ELR (cell line): ENCODE data around the gene PANK2.
A peak's percentile ranks its signal among the peaks of the same experiment; 100 is the strongest.
"Not testable (repeated sequence)": the region's sequence is repeated elsewhere in the genome, so short reads cannot be mapped to it uniquely, and the experiment has no call there.

Experiments used
- DNase-seq: peaks from one replicate; pipeline ENCODE4 v3.0.0-alpha.2; 2015; ENCODE audit warnings: low read depth

The PANK2 gene

DNA sequence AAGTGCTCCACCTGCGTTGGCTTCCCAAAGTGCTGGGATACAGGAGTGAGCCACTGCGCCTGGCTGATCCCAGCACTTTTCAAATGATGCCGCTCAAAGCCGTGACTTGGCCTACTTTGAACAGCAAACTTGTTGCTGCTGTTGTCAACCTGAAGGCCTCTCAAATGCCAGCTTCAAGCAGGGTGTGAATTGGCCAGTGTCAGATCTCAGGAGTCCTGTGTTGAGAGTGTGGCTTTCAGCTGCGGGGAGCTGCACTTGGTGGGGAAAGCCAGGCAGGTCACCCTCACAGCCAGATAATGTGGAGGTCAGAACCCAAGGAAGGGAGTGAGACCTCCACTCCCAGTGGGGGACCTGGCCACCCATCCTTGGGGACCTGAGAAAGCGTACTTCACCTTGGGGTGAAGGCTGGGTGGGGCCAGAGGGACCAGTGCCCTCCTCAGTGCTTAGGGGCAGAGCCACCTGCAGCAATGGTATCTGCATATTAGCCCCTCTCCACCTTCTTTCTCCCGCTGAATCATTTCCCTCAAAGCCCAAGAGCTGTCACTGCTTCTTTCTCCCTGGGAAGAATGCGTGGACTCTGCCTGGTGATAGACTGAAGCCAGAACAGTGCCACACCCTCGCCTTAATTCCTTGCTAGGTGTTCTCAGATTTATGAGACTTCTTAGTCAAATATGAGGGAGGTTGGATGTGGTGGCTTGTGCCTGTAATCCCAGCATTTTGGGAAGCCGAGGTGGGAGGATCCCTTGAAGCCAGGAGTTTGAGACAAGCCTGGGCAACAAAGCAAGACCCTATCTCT lies 19.1 kb upstream of the PANK2 start:
- DNase-seq, result no peak

DNA sequence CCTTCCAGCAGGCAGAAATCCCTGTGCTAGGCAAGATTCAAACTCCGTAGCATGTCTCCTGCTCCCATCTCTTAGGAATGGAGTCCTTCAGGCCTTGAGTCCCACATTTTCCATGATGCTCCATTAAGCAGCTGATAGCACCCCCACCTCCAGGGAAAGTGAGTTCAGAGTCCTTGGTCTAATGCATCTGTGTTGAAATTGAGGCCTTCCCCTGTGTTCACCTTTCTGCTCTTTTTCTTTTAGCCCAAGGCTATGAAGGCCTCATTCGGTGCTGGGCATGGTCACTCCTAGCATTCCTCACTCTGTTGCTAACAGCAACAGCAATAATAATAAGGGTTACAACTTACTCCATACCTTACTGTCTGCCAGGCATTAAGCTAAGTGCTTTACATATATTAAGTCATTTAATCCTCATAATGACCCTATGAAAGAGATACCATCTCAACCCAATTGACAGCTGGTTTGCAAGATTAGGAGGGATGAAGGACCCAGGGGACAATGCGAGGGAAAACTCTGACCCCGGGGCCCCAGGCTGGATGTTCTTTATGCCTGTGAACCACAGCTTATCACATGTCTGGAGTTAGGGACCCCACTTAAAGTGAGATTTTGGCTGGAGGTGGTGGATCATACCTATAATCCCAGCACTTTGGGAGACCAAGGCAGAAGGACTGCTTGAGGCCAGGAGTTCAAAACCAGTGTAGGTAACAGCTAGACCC lies 17.5 kb upstream of the PANK2 start:
- DNase-seq, result peak; percentile 42

DNA sequence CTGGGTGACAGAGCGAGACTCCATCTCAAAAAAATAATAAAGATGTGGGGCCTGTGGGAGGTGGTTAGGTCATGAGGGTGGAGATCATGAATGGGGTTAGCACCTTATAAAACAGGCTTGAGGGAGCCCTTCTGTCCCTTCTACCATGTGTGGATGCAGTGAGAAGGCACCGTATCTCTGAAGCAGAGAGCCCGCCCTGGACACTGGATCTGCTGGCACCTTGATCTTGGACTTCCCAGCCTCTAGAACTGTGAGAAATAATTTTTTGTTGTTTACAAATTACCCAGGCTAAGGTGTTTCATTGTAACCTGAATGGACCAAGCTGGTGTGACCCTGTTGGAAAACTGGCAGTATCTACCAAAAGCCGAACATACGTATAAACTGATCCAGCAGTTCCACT lies 15.7 kb upstream of the PANK2 start:
- DNase-seq, result no peak

DNA sequence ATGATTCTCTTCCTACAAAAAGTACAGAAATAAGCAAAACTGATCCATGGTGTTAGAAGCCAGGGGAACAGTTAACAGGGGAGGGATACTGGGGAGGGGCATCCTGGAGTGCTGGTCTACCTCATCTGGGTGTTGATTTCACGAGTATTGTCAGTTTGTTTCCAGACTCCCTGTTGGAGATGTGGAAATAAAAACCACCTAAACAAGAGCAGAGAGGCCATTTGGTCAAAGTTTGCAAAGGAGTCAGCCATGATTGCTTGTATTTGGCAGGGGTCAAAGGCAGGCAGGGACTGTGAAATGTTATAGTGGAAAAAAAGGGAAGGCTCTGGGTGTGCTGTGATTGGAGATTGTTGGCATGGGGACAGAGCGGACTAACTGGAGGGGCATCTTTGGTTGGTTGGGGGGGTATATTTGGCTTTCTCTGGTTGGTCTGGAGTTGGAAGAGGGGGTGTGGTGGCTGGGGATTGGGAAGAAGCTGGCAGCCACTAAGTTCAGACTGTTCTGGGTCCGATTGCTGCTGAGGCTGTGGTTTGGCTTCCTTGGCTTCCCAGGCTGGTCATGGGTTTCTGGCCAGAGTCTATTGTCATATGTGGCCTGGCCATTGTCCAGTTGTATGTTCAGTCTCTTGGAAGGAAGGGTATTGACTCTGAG lies 14.9 kb upstream of the PANK2 start:
- no peak for DNase-seq

DNA sequence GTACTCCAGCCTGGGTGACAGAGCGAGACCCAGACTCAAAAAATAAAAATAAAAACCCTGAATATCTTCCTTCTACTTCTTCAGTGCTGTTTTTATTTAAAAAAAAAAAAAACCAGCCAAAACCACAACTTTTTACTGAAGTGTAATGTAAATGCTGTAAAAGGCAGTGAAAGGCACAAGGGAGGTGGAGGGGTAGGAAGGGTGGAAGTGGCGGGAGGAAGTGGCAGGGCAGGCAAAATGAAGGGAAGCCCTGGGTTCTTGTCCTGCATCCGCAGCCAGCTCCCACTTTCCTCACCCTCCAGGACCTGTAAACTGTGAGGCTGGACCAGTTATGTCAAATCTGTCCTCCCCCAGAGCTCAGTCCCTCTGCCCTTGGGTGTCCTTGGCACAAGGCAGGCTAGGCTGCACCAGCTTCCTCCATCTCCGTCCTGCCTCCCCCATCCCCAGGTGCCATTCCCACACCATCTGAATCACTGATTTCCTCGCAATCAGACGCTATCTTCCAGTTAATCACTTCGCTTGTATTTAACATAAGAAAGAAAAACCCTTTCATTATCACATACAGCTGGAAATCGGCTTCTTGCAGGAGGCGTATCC lies 13.7 kb upstream of the PANK2 start:
- no peak for DNase-seq

DNA sequence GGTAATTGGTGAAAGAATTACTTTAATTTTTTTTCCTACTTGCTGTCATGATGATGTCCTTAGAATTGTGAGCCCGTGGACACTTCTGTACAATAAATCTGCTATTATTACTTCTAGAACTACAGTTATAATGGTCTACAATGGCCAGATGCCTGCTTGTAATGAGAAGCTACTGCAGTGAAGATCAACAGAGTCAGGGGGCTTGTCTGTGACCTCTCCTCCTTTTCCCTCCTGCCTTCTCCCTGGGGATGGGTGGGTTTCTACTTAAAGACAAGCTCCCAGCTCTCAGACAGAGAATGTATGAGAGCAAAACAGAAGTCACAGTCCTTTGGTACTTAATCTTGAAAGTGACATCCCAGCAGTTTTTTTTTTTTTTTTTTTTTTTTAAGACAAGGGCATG lies 13.2 kb upstream of the PANK2 start:
- DNase-seq, result no peak

DNA sequence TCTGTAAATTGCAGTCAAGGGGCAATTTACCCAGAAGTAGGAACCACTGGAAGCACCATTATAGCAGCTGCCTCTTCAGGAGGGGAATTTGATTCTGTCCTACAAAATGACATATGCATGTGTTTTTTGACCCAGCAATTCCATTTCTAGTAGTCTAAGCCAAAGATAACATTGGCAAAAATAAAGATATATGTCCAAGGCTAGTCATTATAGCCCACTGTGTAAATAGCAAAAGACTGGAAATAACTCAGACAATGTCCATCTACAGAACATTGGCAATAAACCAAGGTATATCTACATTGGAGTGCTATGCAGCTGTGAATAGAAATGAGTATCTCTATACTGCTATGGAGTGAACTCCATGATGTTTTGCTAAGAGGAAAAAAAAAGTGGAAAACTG lies 12.5 kb upstream of the PANK2 start:
- DNase-seq, result no peak

DNA sequence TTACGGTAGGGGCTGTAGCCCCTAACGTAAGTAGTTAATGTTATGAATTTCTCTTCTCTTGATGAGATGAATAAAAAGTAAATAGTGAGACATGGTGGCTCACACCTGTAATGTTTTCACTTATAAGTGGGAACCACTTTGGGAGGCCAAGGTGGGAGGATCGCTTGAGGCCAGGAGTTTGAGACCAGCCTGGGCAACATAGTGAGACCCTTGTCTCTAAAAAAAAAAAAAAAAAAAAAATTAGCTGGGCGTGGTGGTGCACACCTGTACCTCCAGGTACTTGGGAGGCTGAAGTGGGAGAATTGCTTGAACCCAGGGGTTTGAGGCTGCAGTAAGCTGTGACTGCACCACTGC lies 10.3 kb upstream of the PANK2 start:
- DNase-seq, result not testable (repeated sequence)

DNA sequence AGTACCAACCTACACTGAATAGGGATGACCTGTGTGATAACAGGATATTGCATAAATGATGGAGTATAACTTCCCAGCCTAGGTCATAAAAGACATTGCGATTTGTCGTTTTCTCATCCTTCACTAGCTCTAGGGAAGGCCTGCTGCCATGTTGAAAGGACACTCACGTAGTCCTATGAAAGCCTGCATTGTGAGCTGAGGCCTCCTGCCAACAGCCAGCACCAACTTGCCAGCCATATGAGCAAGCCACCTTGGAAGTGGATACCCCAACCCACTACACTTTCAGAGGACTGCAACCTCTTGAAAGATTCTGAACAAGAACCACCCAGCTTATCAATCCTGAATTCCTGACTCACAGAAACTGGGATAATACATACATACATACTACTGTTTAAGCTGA lies 3.5 kb upstream of the PANK2 start:
- DNase-seq, result no peak

DNA sequence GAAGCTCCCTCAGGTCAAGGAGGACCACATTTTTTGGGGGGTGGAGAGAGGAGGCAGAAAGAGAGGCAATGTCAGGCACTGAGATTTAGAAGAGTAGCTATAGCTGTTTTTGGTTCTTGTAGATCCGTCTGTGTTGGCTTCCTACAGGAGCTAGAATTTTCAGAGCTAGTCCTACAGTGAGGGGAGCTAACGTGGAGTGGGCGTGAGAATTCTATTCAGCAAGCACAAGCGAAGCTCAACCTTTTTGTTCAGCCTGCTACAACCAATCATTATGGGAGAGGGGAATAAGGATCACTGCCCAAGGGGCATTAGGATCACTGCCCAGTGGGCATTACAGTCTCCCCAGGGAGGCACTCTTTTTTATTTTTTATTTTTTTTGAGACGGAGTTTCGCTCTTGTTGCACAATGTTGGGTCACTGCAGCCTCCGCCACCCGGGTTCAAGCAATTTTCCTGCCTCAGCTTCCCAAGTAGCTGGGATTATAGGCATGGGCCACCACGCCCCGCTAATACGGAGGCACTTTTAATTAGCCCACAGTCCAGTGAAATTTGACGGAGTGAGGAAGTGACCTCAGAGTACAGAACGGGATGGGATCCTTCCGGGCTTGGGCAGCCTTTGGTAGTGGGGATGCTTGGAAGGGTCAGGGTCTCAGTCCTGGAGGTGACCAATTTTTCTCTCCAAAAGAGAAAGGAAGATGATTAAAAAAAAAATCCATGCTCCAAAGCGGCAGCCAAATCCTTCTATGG lies 1.1 kb upstream of the PANK2 start:
- DNase-seq, result peak; percentile 62

DNA sequence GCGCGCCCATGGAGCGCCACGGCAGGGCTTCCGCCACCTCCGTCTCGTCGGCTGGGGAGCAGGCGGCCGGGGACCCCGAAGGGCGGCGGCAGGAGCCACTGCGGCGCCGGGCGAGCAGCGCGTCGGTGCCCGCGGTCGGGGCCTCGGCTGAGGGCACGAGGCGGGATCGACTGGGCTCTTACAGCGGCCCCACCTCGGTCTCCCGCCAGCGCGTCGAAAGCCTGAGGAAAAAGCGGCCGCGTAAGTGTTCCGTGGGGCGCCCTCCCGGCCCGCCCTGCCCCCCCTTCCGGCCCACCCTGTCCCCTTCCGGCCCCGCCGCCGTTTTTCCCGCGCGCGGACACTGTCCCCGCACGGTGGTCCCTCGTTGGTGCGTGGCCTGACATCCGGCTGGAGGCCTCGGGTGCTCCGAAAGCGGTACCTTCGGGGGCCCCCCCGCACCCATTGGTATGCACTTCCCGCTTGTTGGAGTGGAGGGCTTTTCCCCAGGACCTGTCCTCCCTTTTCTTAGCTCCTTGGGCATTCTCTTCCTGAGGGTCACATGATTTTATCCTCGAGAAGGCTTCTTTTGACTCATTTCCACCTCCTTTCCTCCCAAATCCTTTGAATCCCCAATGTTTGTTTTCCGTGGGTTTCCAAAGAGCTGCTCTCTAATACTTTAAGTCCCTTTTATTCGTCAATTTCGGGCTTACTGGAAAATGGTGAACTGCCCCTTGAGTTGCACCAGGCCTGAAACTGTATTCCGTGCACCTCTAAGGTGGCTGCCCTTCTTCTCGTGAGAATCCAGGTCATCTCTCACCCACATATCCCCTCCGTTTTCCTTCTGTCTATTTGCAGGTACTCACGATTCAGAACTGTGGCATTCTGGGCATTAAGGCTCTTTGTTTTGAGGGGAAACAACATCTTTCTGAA lies 556 bp downstream of the PANK2 start:
- DNase-seq, result peak; percentile 51

DNA sequence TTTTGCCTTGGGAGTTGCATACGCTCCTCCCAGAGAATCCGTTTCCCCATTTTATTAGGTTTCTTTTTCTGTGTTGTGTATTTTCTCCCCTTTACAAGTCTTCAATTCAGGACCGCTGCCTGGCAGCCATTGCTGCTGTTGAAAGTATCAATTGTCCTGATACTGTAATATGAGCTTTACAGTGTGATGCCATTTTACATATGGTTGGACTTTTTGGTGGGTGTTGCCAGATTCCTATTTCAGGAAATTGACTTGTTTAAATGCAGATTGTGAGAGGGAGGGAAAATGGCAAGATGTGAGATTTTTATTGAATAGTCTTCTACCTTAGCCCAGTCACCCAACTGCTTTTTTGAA lies 1.2 kb downstream of the PANK2 start:
- peak; percentile 47 for DNase-seq

DNA sequence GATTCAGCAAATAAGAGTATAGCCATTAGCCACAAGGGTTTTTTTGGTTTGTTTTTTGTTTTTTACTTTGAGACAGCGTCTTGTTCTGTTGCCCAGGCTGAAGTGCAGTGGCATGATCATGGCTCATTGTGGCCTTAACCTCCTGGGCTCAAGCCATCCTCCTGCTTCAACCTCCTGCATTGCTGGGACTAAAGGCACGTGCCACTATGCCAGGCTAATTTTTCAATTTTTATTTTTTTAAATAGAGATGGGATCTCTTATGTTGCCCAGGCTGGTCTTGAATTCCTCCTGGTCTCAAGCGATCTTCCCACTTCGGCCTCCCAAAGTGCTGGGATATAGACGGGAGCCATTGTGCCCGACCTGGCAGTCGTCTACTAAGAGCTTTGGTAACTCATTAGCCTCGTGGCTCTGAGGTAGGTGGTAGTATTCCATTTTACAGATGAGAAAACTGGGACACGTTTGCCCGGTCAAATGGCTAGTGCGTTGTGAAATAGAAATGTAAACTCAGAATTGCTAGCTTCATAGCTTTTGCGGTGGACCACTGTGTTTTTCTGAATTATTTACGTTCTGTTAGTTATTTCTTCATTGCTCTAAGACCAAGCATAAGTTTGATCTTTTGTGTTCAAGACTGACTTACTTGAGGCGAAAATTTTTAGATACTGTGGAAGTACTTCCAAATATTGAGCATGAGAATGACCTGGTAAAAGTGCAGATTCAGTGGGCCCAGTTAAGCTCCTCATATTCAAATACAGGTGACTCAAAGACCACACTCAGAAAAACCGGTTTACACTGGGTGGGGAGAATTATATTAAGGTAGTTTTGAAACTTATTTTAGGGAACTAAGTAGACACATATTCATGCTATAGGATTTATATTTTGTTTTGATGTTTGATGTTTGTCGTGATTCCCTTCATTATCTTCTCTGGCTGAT lies 2.1 kb downstream of the PANK2 start:
- no peak for DNase-seq

DNA sequence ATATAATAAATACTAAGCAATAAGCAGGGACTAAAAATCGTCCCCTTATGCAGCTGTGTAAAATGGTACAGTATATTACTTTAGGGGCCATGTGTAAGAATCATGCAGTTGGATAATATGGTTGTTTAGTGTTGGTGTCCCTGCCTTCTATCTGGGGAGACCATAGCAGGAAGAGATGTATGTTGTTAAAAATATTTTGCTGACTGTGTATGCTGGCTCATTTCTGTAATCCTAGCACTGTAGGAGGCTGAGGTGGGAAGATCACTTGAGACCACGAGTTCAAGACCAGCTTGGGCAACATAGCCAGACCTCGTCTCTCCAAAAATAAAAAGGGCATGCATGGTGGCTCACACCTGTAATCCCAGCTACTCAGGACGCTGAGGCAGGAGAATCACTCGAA lies 5.6 kb downstream of the PANK2 start:
- DNase-seq, result no peak

DNA sequence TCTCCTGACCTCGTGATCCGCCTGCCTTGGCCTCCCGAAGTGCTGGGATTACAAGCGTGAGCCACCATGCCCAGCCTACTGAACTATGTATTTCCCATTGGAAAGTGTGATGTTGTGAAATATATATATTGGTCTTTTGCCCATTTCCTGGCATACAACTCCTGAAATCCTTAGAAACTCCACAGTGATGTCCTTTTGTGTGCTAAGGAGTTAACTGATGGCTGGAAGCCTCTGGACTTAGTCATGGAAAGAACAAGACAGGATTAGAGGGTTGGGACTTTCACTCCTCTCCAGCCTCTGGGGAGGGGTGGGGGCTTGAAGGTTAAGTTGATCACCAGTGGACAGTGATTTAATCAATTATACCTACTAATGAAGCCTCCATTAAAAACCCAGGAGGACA lies 7.1 kb downstream of the PANK2 start:
- no peak for DNase-seq

DNA sequence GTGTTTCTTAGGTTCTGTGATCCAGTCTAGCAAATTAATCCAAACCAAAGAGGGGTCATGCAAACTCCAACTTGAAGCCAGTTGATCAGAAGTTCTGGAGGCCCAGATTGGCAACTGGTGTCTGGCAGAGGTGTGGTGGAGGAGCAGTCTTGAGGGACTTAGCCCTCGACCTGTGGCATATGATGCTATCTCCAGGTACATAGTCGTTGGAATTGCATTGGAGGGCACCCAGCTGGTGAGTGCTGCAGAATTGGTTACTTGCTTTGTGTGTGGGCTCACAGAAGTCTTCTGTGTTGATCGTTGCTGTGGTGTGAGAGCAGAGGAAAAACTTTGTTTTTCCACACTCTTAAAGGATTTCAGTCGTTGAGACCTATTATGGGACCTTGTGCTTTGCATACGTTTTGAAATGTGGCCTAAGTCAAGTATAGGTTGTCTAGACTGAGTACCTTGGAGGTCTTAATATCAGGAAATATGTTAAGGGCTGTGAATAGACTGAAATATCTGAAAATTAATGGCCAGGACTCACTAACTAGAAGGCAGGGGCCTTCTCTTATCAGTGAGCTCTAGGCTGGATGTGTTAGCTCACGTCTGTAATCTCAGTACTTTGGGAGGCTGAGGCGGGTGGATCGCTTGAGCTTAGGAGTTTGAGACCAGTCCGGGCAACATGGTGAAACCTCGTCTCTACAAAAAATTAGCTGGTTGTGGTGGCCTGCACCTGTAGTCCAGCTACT lies 7.8 kb downstream of the PANK2 start:
- DNase-seq, result no peak

DNA sequence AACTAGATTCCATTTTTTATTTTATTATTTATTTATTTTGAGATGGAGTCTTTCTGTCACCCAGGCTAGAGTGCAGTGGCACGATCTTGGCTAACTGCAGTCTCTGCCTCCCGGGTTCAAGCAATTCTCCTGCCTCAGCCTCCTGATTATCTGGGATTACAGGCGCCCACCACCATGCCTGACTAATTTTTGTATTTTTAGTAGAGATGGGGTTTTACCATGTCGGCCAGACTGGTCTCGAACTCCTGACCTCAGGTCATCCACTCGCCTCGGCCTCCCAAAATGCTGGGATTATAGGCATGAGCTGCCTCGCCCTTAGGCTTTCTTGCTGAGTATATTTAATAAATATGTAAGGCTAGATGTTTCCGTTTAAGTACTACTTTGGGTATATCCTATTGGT lies 9.0 kb downstream of the PANK2 start:
- not testable (repeated sequence) for DNase-seq

DNA sequence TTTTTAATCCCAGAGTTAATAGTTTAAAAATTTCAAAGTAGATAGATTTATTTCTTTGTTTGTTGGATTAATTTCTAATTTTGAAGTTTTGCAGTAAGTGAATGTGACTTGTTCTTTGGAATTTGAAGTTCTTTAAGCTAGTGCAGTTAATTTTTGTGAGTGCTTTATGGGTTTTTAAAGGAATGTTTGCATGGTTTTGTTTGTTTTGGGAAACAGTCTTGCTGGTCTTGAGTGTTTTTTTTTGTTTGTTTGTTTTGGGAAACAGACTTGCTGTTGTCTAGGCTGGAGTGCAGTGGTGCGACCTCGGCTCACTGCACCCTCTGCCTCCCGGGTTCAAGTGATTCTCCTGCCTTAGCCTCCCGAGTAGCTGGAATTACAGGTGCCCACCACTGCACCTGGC lies 9.5 kb downstream of the PANK2 start:
- no peak for DNase-seq

DNA sequence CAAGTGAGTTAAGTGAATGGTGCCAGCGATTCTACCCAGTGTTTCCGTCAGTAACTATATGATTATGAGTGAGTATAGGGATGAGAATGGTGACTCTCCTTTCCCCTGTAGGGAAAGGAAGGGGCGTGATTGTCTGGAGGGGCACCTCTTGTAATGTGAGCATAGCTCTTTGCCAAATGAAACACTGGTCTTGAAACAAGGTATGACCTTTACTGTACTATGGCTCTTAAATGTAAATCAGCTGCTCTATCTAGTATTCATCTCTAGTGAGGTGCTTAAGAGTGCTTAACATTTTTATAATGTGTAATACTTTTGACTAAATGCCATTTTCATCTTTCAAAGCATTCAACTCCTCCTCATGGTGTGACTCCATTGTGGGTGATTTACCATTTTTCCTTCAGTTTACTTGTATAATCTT lies 11.0 kb downstream of the PANK2 start:
- DNase-seq, result no peak
